Astrocyte (in vitro differentiated cells and primary cell): ENCODE results near the gene TLN1.

ENCODE experiments used
- EZH2 ChIP-seq: IDR thresholded peaks from 2 replicates; pipeline ENCODE4 v1.6.1; 2012; ENCODE audit warnings: mild to moderate bottlenecking, low read length, inconsistent platforms; ENCODE audit not compliant: insufficient read depth
- TF ChIP-seq, protein P1 (sequence below): IDR thresholded peaks from 2 replicates; pipeline ENCODE4 v1.5.1; 2011; ENCODE audit warnings: low read depth, mild to moderate bottlenecking, inconsistent platforms, low read length, moderate library complexity; ENCODE audit not compliant: insufficient read depth

DNA sequence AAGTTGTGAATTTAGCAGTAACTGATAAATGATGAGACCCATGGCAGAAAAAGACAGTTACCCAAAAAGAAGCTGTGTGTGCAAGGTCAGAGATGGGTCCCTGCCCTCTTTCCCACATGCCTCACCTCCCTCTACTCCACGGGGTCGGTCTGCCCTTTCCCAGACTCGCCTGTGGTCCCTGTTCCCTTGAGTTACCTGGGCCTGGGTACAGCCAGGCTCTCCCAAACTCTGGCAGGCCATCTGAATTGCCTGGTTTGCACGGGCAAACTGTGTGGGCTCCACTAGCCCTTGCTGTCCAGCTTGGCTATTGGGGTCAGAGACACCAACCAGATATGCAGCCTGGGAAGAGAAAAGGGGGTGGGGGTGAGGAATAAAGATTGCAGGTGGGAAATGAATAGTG lies 23.8 kb downstream of the TLN1 start:
- TF ChIP-seq, protein P1, sequence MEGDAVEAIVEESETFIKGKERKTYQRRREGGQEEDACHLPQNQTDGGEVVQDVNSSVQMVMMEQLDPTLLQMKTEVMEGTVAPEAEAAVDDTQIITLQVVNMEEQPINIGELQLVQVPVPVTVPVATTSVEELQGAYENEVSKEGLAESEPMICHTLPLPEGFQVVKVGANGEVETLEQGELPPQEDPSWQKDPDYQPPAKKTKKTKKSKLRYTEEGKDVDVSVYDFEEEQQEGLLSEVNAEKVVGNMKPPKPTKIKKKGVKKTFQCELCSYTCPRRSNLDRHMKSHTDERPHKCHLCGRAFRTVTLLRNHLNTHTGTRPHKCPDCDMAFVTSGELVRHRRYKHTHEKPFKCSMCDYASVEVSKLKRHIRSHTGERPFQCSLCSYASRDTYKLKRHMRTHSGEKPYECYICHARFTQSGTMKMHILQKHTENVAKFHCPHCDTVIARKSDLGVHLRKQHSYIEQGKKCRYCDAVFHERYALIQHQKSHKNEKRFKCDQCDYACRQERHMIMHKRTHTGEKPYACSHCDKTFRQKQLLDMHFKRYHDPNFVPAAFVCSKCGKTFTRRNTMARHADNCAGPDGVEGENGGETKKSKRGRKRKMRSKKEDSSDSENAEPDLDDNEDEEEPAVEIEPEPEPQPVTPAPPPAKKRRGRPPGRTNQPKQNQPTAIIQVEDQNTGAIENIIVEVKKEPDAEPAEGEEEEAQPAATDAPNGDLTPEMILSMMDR: no peak
- TF ChIP-seq EZH2: no peak
